H1 (cell line): ENCODE data around the gene TNFAIP8. TPM values are rescaled to one million over a fixed set of nuclear protein-coding genes. Genes with fewer than 3 reads are reported as not detected.

ENCODE experiments used
- CTCF ChIA-PET: fragments of 300-600 bp; sonication (Branson Sonifier 250); formaldehyde crosslinking; loops from one replicate; lab custom pipeline; 2021; ENCODE audit not compliant: partially characterized antibody; lab: Charles Lee
- POLR2A ChIA-PET: fragments of 300-600 bp; sonication (Branson Sonifier 250); formaldehyde crosslinking; loops from one replicate; lab custom pipeline; 2021; ENCODE audit warnings: inconsistent platforms; ENCODE audit not compliant: partially characterized antibody; lab: Charles Lee
- DNase-seq, 2 experiments: peaks; one replicate each; pipeline versions ENCODE4 v3.0.0 to v3.0.0-alpha.2; 2010 to 2022; ENCODE audit warnings: low spot score in 2 of 2, low read depth in 1 of 2, mixed read lengths in 1 of 2
- FAIRE-seq: peaks from 2 replicates; lab custom pipeline; 2011; peaks lifted over from hg19 to GRCh38; lab: Jason Lieb, UNC
- H2AFZ ChIP-seq: 2 replicates; pipeline ENCODE4 v1.8.1; 2012; ENCODE audit warnings: low read length, inconsistent platforms
- H2AK5ac ChIP-seq: 2 replicates; pipeline ENCODE4 v1.6.1; 2013; ENCODE audit warnings: low read depth, low read length
- H2BK120ac ChIP-seq: replicated peaks from 2 replicates; pipeline ENCODE3; 2013; ENCODE audit warnings: low read depth, low read length, inconsistent platforms
- H2BK12ac ChIP-seq: 2 replicates; pipeline ENCODE4 v1.6.1; 2013; ENCODE audit warnings: low read depth, low read length
- H2BK15ac ChIP-seq: 2 replicates; pipeline ENCODE4 v1.6.1; 2013; ENCODE audit warnings: low read length
- H2BK20ac ChIP-seq: 2 replicates; pipeline ENCODE4 v1.6.1; 2013; ENCODE audit warnings: low read length
- H2BK5ac ChIP-seq: 2 replicates; pipeline ENCODE4 v1.6.1; 2013; ENCODE audit warnings: low read depth, low read length
- H3K14ac ChIP-seq: 2 replicates; pipeline ENCODE4 v1.6.1; 2013; ENCODE audit warnings: inconsistent platforms; ENCODE audit not compliant: insufficient read length
- H3K18ac ChIP-seq: 2 replicates; pipeline ENCODE4 v1.6.1; 2013; ENCODE audit warnings: low read length; ENCODE audit errors: extremely low read depth
- H3K23ac ChIP-seq: 2 replicates; pipeline ENCODE4 v1.6.1; 2013; ENCODE audit warnings: inconsistent platforms; ENCODE audit not compliant: insufficient read length
- H3K23me2 ChIP-seq: 2 replicates; pipeline ENCODE4 v1.6.1; 2013; ENCODE audit warnings: low read depth, low read length
- H3K27ac ChIP-seq: 2 replicates; pipeline ENCODE4 v1.6.1; 2011; ENCODE audit warnings: low read depth, low read length, inconsistent platforms
- H3K27me3 ChIP-seq, 4 experiments: replicated peaks in 1 of 4; 1 replicate in 1 of 4; 2 replicates in 3 of 4; pipeline versions ENCODE4 v1.6.1 to v1.8.1; 2011 to 2013; ENCODE audit warnings: low read length in 3 of 4, mild to moderate bottlenecking in 3 of 4, inconsistent platforms in 2 of 4, mixed read lengths in 2 of 4, moderate library complexity in 1 of 4; ENCODE audit not compliant: control insufficient read depth in 3 of 4, insufficient read depth in 3 of 4; ENCODE audit errors: extremely low read depth in 1 of 4
- H3K36me3 ChIP-seq, 4 experiments: 2 replicates each; pipeline versions ENCODE4 v1.6.1 to v1.8.1; 2011 to 2013; ENCODE audit warnings: mild to moderate bottlenecking in 4 of 4, low read length in 3 of 4, moderate library complexity in 2 of 4, control low read depth in 1 of 4, inconsistent platforms in 1 of 4; ENCODE audit not compliant: insufficient read depth in 4 of 4, control insufficient read depth in 2 of 4
- H3K4ac ChIP-seq: replicated peaks from 2 replicates; pipeline ENCODE3; 2013; ENCODE audit warnings: low read length, low read depth, mixed read lengths, inconsistent platforms; ENCODE audit not compliant: insufficient read length
- H3K4me1 ChIP-seq, 4 experiments: replicated peaks in 1 of 4; 1 replicate in 1 of 4; 2 replicates in 3 of 4; pipeline versions ENCODE4 v1.6.1 to v1.8.1; 2011 to 2013; ENCODE audit warnings: low read length in 3 of 4, inconsistent platforms in 2 of 4, mixed read lengths in 1 of 4; ENCODE audit not compliant: insufficient read depth in 4 of 4, control insufficient read depth in 3 of 4
- H3K4me2 ChIP-seq, 2 experiments: 2 replicates each; pipeline versions ENCODE4 v1.6.1 to v1.8.1; 2011 to 2013; ENCODE audit warnings: low read depth in 2 of 2, low read length in 2 of 2, control low read depth in 1 of 2, inconsistent platforms in 1 of 2, mild to moderate bottlenecking in 1 of 2; ENCODE audit not compliant: insufficient read depth in 1 of 2
- H3K4me3 ChIP-seq, 4 experiments: fragments of 200-600, 300-600 bp in 1 of 4; sonication (generic), shearing (Covaris generic), sonication (Bioruptor Twin) in 1 of 4; 2 replicates each; pipeline versions ENCODE4 v1.5.1 to v1.8.1; 2011 to 2016; ENCODE audit warnings: low read length in 4 of 4, low read depth in 3 of 4, control low read depth in 2 of 4, inconsistent platforms in 2 of 4, mild to moderate bottlenecking in 2 of 4, mixed read lengths in 1 of 4, moderate library complexity in 1 of 4; ENCODE audit not compliant: insufficient read depth in 2 of 4; ENCODE audit errors: extremely low read depth in 1 of 4
- H3K56ac ChIP-seq: replicated peaks from 2 replicates; pipeline ENCODE3; 2013; ENCODE audit warnings: low read depth, mild to moderate bottlenecking, mixed read lengths, low read length, inconsistent platforms; ENCODE audit not compliant: insufficient read length
- H3K79me1 ChIP-seq: 2 replicates; pipeline ENCODE4 v1.6.1; 2013; ENCODE audit warnings: low read depth, low read length, control low read depth
- H3K79me2 ChIP-seq, 2 experiments: 2 replicates each; pipeline versions ENCODE4 v1.6.1 to v1.8.1; 2012 to 2013; ENCODE audit warnings: low read length in 2 of 2, mild to moderate bottlenecking in 2 of 2, inconsistent platforms in 1 of 2; ENCODE audit not compliant: insufficient read depth in 2 of 2, control insufficient read depth in 1 of 2
- H3K9ac ChIP-seq, 4 experiments: replicated peaks in 1 of 4; 1 replicate in 1 of 4; 2 replicates in 3 of 4; pipeline versions ENCODE4 v1.6.1 to v1.8.1; 2011 to 2013; ENCODE audit warnings: low read depth in 3 of 4, low read length in 3 of 4, control low read depth in 2 of 4, mild to moderate bottlenecking in 2 of 4, moderate library complexity in 2 of 4, inconsistent platforms in 1 of 4; ENCODE audit errors: extremely low read depth in 1 of 4
- H3K9me3 ChIP-seq, 2 experiments: 2 replicates each; pipeline versions ENCODE4 v1.6.1 to v1.8.1; 2012 to 2013; ENCODE audit warnings: mild to moderate bottlenecking in 2 of 2, moderate library complexity in 2 of 2, control low read depth in 1 of 2, inconsistent platforms in 1 of 2, low read depth in 1 of 2, low read length in 1 of 2, mixed read lengths in 1 of 2; ENCODE audit not compliant: insufficient read depth in 2 of 2
- H4K20me1 ChIP-seq, 2 experiments: replicated peaks in 1 of 2; 2 replicates each; pipeline versions ENCODE3 to v1.8.1; 2011 to 2013; ENCODE audit warnings: inconsistent platforms in 2 of 2, low read length in 2 of 2, mild to moderate bottlenecking in 1 of 2; ENCODE audit not compliant: insufficient read depth in 2 of 2, control insufficient read depth in 1 of 2
- H4K5ac ChIP-seq: 2 replicates; pipeline ENCODE4 v1.6.1; 2013; ENCODE audit warnings: low read length, low read depth, mixed read lengths, inconsistent platforms; ENCODE audit not compliant: insufficient read length
- H4K8ac ChIP-seq: 2 replicates; pipeline ENCODE4 v1.8.0; 2013; ENCODE audit warnings: mild to moderate bottlenecking, moderate library complexity, low read length, inconsistent platforms; ENCODE audit not compliant: insufficient read depth; ENCODE audit errors: extremely low read depth
- H4K91ac ChIP-seq: replicated peaks from 2 replicates; pipeline ENCODE3; 2013; ENCODE audit warnings: low read length, mixed read lengths, inconsistent platforms; ENCODE audit not compliant: insufficient read length
- CEBPB ChIP-seq: IDR thresholded peaks from 2 replicates; pipeline ENCODE4 v1.6.1; 2012; ENCODE audit warnings: low read depth, low read length
- EZH2 ChIP-seq: fragments of 200-600 bp; sonication (generic); IDR thresholded peaks from 2 replicates; pipeline ENCODE4 v1.7.1; 2012; ENCODE audit warnings: low read depth, mild to moderate bottlenecking, moderate library complexity, low read length, inconsistent platforms; ENCODE audit not compliant: severe bottlenecking
- HDAC2 ChIP-seq, 2 experiments: fragments of 300-600 bp in 1 of 2; sonication (generic) in 1 of 2; IDR thresholded peaks; 2 replicates each; pipeline ENCODE4 v1.6.1; 2011 to 2012; ENCODE audit warnings: low read depth in 2 of 2, low read length in 2 of 2, mild to moderate bottlenecking in 2 of 2, moderate library complexity in 2 of 2, borderline replicate concordance in 1 of 2, inconsistent platforms in 1 of 2
- RXRA ChIP-seq: IDR thresholded peaks from 2 replicates; pipeline ENCODE4 v1.6.1; 2011; ENCODE audit warnings: low read depth, mild to moderate bottlenecking, low read length, moderate library complexity; ENCODE audit not compliant: insufficient read depth
- TAF7 ChIP-seq: optimal IDR thresholded peaks from 2 replicates; pipeline ENCODE3; 2011; ENCODE audit warnings: low read depth, mild to moderate bottlenecking, inconsistent platforms, low read length, moderate library complexity, borderline replicate concordance
- WGBS, 2 experiments: shearing (Covaris generic) in 1 of 2; methylation state at CpG; one replicate each; pipeline versions ENCODE4 v1.1.6 to v1.1.7; 2013 to 2015; ENCODE audit warnings: low lambda C conversion rate in 2 of 2, mixed read lengths in 2 of 2, inconsistent platforms in 1 of 2, low coverage in 1 of 2, missing lambda C conversion rate in 1 of 2; ENCODE audit not compliant: insufficient replicate concordance in 2 of 2, insufficient coverage in 1 of 2, insufficient read length in 1 of 2; ENCODE audit errors: extremely low coverage in 1 of 2, missing lambda C conversion rate in 1 of 2; 5-methylcytosine and 5-hydroxymethylcytosine counted together
- polyA plus RNA-seq, 7 experiments: library from polyadenylated mRNA; depleted of rRNA in 3 of 7; stranded (reverse) in 5 of 7; unstranded in 2 of 7; fragments of >200 nt in 5 of 7; fragments of 200-250 nt in 2 of 7; gene quantifications; 1 replicate in 5 of 7; 2 replicates in 1 of 7; 4 replicates in 1 of 7; pipeline versions ENCODE4 v1.2.1 to v1.2.3, GENCODE V29; 2011 to 2013; ENCODE audit warnings: missing spikeins in 2 of 7, mixed read lengths in 2 of 7
- total RNA-seq: library from RNA; stranded (reverse); fragmentation: NEBNext Ultra II Directional; extraction: Animal tissue kit (Norgen Biotek cat#: 25700); gene quantifications from 2 replicates; pipeline ENCODE4 v1.2.1, GENCODE V29; 2021

TNFAIP8 gene
- total and polyA plus RNA-seq, 2 of the 8 experiments (the other 6 are each of a cell fraction or from before 2014, with no cell fraction given): 12.4 to 19.3 TPM

DNA sequence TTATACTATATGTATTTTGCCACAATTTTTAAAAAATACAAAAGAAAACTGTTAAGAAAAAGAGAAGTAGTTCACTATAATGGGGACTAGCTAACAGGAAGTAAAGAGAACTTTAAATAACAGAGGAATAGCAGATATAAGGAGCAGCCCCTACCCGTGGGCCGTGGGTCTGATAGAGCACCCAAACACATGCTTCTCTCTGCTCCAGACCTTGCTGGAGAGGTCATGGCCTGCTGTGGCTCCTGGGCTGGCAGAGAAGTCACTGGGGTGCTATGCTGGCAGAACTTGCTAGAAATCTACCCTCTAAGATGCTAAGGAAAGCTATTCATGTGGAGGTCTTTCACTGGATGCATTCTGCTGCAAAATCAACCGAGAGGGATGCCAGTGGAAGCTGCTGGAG lies 10.0 kb upstream of the TNFAIP8 start:
- POLR2A ChIA-PET: interaction anchor here (0.6 to 1.3 kb wide), 2 partner anchors 10 to 317 kb away, joined by 4 read pairs; no protein-coding TSS in a partner anchor
- Histone ChIP-seq H3K4me1 (peaks cover 0 to 17% (median 13%) of the 10 kb centered on the region in 4 experiments; a peak in 6 of 7 replicates), H3K9me3 (no peaks in the 10 kb centered on the region), H4K5ac (no peak overlapping the region), H3K9ac (no peak overlapping the region), H3K27ac (no peak overlapping the region), H2BK5ac (no peak overlapping the region), H4K91ac (no peak overlapping the region), H2BK15ac (no peak overlapping the region), H3K23me2 (no peaks in the 10 kb centered on the region), H3K4me3 (no peak overlapping the region), H3K36me3 (no peaks in the 10 kb centered on the region), H3K23ac (no peak overlapping the region), H3K56ac (no peak overlapping the region), H4K20me1 (no peaks in the 10 kb centered on the region), H3K4ac (no peak overlapping the region), H3K4me2 (no peak overlapping the region), H4K8ac (no peak overlapping the region), H3K79me2 (no peaks in the 10 kb centered on the region), H3K18ac (no peak overlapping the region), H2AK5ac (no peak overlapping the region), H3K14ac (no peak overlapping the region), H3K79me1 (no peaks in the 10 kb centered on the region), H2BK120ac (no peak overlapping the region), H3K27me3 (no peaks in the 10 kb centered on the region), H2BK20ac (no peak overlapping the region), H2BK12ac (no peak overlapping the region), H2AFZ (no peak overlapping the region)
- 94% methylated on average over 3 of the region's 3 CpGs; no CpG with 5 or more reads in 1 of the 2 experiments for WGBS, 2 experiments
- no peak for FAIRE-seq
- TF ChIP-seq TAF7: no peak
- TF ChIP-seq HDAC2 (IDR thresholded peaks at IDR 0.05; ENCODE audit: borderline replicate concordance in 1 of 2, low read depth in 2 of 2, low read length in 2 of 2): no peak
- TF ChIP-seq RXRA: no peak
- TF ChIP-seq EZH2: no peak
- no peak for TF ChIP-seq CEBPB
- no peak for DNase-seq
- CTCF ChIA-PET: interaction anchor here (1.1 to 5.7 kb wide), 4 partner anchors 10 to 35 kb away, joined by 3 to 28 read pairs (median 6); no protein-coding TSS in a partner anchor
